Upper lobe of left lung (tissue), 6 donors: ENCODE results near the gene GNA12. TPM values are rescaled to one million over a fixed set of nuclear protein-coding genes. Genes with fewer than 3 reads are reported as not detected.

Experiments
- ATAC-seq, 2 donors: fragments of 200-7000 bp; cut with Tn5 transposase; one replicate each; pipeline ENCODE4 v1.9.1; 2022; ENCODE audit warnings: mild to moderate bottlenecking in 2 of 2, moderate library complexity in 2 of 2; ENCODE audit not compliant: low FRiP score in 2 of 2
- DNase-seq, 2 donors: peaks; one replicate each; pipeline ENCODE4 v3.0.0-alpha.2; 2019 to 2020
- H3K27ac ChIP-seq, 4 donors: fragments of 200-600 bp; sonication (generic); one replicate each; pipeline ENCODE4 v1.5.1; 2016 to 2019
- H3K27me3 ChIP-seq, 4 donors: fragments of 200-600 bp; sonication (generic); one replicate each; pipeline ENCODE4 v1.5.1; 2017 to 2019
- H3K36me3 ChIP-seq, 4 donors: fragments of 200-600 bp; sonication (generic); one replicate each; pipeline ENCODE4 v1.5.1; 2016 to 2019
- H3K4me1 ChIP-seq, 4 donors: fragments of 200-600 bp; sonication (generic); one replicate each; pipeline ENCODE4 v1.5.1; 2018 to 2019
- H3K4me3 ChIP-seq, 4 donors: fragments of 200-600 bp; sonication (generic); one replicate each; pipeline ENCODE4 v1.5.1; 2017 to 2019; ENCODE audit warnings: mild to moderate bottlenecking in 2 of 4, moderate library complexity in 1 of 4
- H3K9me3 ChIP-seq, 4 donors: fragments of 200-600 bp; sonication (generic); one replicate each; pipeline ENCODE4 v1.5.1; 2018 to 2019
- EP300 ChIP-seq, 4 donors: sonication (generic); formaldehyde crosslinking; IDR thresholded peaks; one replicate each; pipeline ENCODE4 v1.5.1; 2017; ENCODE audit warnings: antibody characterized with exemption in 4 of 4, control low read depth in 2 of 4
- POLR2A ChIP-seq, 4 donors: fragments of 450-650 bp; IDR thresholded peaks; one replicate each; pipeline ENCODE4 v1.5.1; 2016 to 2017; ENCODE audit warnings: antibody characterized with exemption in 4 of 4, mild to moderate bottlenecking in 2 of 4
- POLR2AphosphoS5 ChIP-seq, 2 donors: sonication (generic); formaldehyde crosslinking; IDR thresholded peaks; one replicate each; pipeline ENCODE4 v1.5.1; 2017; ENCODE audit warnings: antibody characterized with exemption in 2 of 2
- WGBS, 2 donors: methylation state at CpG; one replicate each; pipeline ENCODE4 v1.1.5; 2017 to 2018; 5-methylcytosine and 5-hydroxymethylcytosine counted together
- total RNA-seq, 6 donors: library from RNA; depleted of rRNA in 4 of 6; stranded (reverse); fragments of >200 nt in 4 of 6; gene quantifications; one replicate each; pipeline versions ENCODE4 v1.1.0 to v1.2.1, GENCODE V29; 2016 to 2021
- TF ChIP-seq, protein P1 (sequence below), 6 experiments: fragments of 450-650 bp in 4 of 6; fragments of 200-600 bp in 2 of 6; sonication (generic) in 2 of 6; IDR thresholded peaks; one replicate each; pipeline ENCODE4 v1.5.1; 2016 to 2019; ENCODE audit warnings: antibody characterized with exemption in 6 of 6
- donor health status: DM: no; HTN: no; CAD: no; lungs with moderate emphysema.
- donor health status: DM: no; HTN: yes; CAD: no; lungs with severe emphysema.

Gene GNA12
- total RNA-seq, 6 donors from 2014 or later = 24.0 to 52.3 (median 35.7) TPM

GRCh38 chr7:2796358-2797352, 47.5 kb downstream of the GNA12 start:
- Histone ChIP-seq H3K27me3 (no peaks in the 10 kb centered on the region), H3K9me3 (no peaks in the 10 kb centered on the region), H3K27ac (peak overlapping the region in 3 of 4 donors; percentile 49 to 77 (median 73)), H3K4me1 (peaks cover 0 to 22% (median 12%) of the 10 kb centered on the region in 4 donors), H3K4me3 (no peak overlapping the region), H3K36me3 (peaks cover 3 to 28% (median 11%) of the 10 kb centered on the region in 4 donors)
- 71 to 79% methylated on average over 20 of the region's 20 CpGs for WGBS, 2 donors
- DNase-seq (no peak), ATAC-seq (peak; percentile 58 to 86)
- TF ChIP-seq, protein P1, sequence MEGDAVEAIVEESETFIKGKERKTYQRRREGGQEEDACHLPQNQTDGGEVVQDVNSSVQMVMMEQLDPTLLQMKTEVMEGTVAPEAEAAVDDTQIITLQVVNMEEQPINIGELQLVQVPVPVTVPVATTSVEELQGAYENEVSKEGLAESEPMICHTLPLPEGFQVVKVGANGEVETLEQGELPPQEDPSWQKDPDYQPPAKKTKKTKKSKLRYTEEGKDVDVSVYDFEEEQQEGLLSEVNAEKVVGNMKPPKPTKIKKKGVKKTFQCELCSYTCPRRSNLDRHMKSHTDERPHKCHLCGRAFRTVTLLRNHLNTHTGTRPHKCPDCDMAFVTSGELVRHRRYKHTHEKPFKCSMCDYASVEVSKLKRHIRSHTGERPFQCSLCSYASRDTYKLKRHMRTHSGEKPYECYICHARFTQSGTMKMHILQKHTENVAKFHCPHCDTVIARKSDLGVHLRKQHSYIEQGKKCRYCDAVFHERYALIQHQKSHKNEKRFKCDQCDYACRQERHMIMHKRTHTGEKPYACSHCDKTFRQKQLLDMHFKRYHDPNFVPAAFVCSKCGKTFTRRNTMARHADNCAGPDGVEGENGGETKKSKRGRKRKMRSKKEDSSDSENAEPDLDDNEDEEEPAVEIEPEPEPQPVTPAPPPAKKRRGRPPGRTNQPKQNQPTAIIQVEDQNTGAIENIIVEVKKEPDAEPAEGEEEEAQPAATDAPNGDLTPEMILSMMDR (IDR thresholded peaks at IDR 0.05) = no peak
- TF ChIP-seq POLR2A (IDR thresholded peaks at IDR 0.05) = no peak
- TF ChIP-seq EP300 (IDR thresholded peaks at IDR 0.05) = no peak
- TF ChIP-seq POLR2AphosphoS5 (IDR thresholded peaks at IDR 0.05) = no peak

- WGBS, 2 donors = 91 to 92% methylated on average over 9 of the region's 9 CpGs
- DNase-seq (no peak), ATAC-seq (no peak)
- Histone ChIP-seq H3K27me3 (no peaks in the 10 kb centered on the region), H3K4me1 (peaks cover 0 to 15% (median 7%) of the 10 kb centered on the region in 4 donors), H3K4me3 (no peak overlapping the region), H3K9me3 (no peaks in the 10 kb centered on the region), H3K27ac (peak overlapping the region in 3 of 4 donors; percentile 28 to 77 (median 49)), H3K36me3 (peaks cover 3 to 28% (median 14%) of the 10 kb centered on the region in 4 donors)
- TF ChIP-seq EP300 (IDR thresholded peaks at IDR 0.05) = no peak
- no peak for TF ChIP-seq POLR2A (IDR thresholded peaks at IDR 0.05)
- TF ChIP-seq, protein P1 (IDR thresholded peaks at IDR 0.05) = no peak
- TF ChIP-seq POLR2AphosphoS5 (IDR thresholded peaks at IDR 0.05) = no peak
Observed at GRCh38 chr7:2795906-2796305, 48.2 kb downstream of the GNA12 start.

- no peaks in the 10 kb centered on the region for H3K27me3 ChIP-seq
- 91 to 93% methylated on average over 17 of the region's 17 CpGs for WGBS, 2 donors
- H3K4me1 ChIP-seq = peaks cover 0 to 14% (median 7%) of the 10 kb centered on the region in 4 donors
- H3K4me3 ChIP-seq = no peak overlapping the region
- ATAC-seq (no peak), DNase-seq (peak in 1 of 2 donors; percentile 52)
- peaks cover 3 to 31% (median 14%) of the 10 kb centered on the region in 4 donors for H3K36me3 ChIP-seq
- H3K9me3 ChIP-seq = no peaks in the 10 kb centered on the region
- TF ChIP-seq POLR2AphosphoS5 (IDR thresholded peaks at IDR 0.05) = no peak
- TF ChIP-seq, protein P1 (IDR thresholded peaks at IDR 0.05) = no peak
- TF ChIP-seq EP300 (IDR thresholded peaks at IDR 0.05) = no peak
- no peak for TF ChIP-seq POLR2A (IDR thresholded peaks at IDR 0.05)
- H3K27ac ChIP-seq = no peak overlapping the region
Observed at GRCh38 chr7:2794836-2795636, 49.1 kb downstream of the GNA12 start.

DNA sequence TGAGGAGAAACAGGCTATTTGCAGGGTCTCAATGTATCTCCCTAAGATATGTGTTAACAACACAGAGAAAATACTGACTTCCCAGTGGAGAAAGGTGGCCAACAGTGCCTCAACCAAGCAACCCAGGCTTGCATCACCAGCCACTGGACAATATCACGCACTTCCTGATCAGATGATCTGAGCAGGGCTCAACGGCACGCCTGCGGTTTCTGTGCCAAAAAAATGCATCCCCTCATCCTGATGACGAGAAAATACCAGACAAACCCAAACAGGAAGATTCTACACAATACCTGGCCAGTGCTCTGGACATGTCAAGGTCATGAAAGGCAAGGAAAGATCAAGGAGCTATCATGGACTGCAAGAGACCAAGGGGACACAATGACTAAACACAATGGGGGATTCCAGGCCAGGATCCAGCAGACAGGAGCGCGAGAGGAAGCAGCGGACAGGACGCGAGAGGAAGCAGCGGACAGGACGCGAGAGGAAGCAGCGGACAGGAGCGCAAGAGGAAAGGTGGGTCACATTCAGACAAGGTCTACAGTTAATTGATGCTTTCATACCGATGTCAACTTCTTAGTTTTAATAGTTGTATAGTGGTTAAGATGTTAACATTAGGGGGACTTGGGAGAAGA, 51.1 kb downstream of the GNA12 start:
- H3K4me3 ChIP-seq = no peak overlapping the region
- no peaks in the 10 kb centered on the region for H3K27me3 ChIP-seq
- ATAC-seq (no peak), DNase-seq (peak in 1 of 2 donors; percentile 57)
- WGBS, 2 donors = 54 to 69% methylated on average over 16 of the region's 16 CpGs
- peaks cover 3 to 39% (median 14%) of the 10 kb centered on the region in 4 donors for H3K36me3 ChIP-seq
- peak in 2 of 4 donors; percentile 46 to 56 for TF ChIP-seq EP300 (IDR thresholded peaks at IDR 0.05)
- TF ChIP-seq POLR2A (IDR thresholded peaks at IDR 0.05) = peak in 1 of 4 donors; percentile 39
- TF ChIP-seq, protein P1 (IDR thresholded peaks at IDR 0.05) = no peak
- TF ChIP-seq POLR2AphosphoS5 (IDR thresholded peaks at IDR 0.05) = peak in 1 of 2 donors; percentile 38
- peak overlapping the region in 1 of 4 donors; percentile 52 for H3K27ac ChIP-seq
- H3K4me1 ChIP-seq = peaks cover 0 to 14% (median 7%) of the 10 kb centered on the region in 4 donors
- H3K9me3 ChIP-seq = no peaks in the 10 kb centered on the region
